HG03558 (cell line): ENCODE data around the gene DENND10.
"Not testable (repeated sequence)": the region's sequence is repeated elsewhere in the genome, so short reads cannot be mapped to it uniquely, and the experiment has no call there.

Source experiments
- ATAC-seq: cut with Tn5 transposase; IDR thresholded peaks from one replicate; pipeline ENCODE4 v1.9.1; 2021; ENCODE audit warnings: moderate number of reproducible peaks; ENCODE audit not compliant: unreplicated experiment; ENCODE audit errors: extremely low read depth

Gene DENND10

GRCh38 chr10:119096641-119097415 lies 7.1 kb upstream of the DENND10 start:
- ATAC-seq: not testable (repeated sequence)

GRCh38 chr10:119098576-119098975 lies 5.3 kb upstream of the DENND10 start:
- no peak for ATAC-seq

DNA sequence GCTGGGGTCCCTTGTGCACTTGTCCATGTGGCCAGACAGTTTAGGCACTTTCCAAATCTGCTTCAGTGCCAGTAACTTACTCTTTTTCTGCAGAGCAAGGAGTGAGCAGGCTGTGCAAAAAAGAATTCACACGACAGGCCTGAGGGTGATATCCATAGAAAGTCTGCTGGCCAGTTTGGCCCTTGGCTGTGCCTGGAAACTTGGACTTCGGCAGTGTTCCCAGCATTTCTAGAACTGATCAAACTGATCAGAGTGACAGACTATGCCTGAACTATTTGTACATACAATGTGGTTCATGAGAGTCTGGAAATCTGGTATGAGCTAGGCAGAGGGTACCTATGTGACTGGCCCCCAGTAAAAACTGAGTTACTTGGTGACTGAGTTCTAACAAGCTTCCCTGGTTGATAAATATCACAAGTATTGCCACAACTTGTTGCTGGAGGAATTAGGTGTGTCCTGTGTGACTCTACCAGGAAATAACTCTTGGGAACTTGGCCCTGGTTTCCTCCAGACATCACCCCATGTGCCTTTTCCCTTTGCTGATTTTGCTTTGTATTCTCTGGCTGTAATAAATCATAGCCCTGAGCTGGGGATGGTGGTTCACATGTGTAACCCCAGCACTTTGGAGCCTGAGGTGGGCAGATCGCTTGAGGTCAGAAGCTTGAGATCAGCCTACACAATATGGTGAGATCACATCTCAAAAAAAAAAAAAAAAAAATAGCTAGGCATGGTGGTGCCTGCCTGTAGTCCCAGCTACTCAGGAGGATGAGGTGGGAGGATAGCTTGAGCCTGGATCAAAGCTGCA lies 3.3 kb upstream of the DENND10 start:
- ATAC-seq: no peak

GRCh38 chr10:119101366-119102098 lies 2.4 kb upstream of the DENND10 start:
- no peak for ATAC-seq

DNA sequence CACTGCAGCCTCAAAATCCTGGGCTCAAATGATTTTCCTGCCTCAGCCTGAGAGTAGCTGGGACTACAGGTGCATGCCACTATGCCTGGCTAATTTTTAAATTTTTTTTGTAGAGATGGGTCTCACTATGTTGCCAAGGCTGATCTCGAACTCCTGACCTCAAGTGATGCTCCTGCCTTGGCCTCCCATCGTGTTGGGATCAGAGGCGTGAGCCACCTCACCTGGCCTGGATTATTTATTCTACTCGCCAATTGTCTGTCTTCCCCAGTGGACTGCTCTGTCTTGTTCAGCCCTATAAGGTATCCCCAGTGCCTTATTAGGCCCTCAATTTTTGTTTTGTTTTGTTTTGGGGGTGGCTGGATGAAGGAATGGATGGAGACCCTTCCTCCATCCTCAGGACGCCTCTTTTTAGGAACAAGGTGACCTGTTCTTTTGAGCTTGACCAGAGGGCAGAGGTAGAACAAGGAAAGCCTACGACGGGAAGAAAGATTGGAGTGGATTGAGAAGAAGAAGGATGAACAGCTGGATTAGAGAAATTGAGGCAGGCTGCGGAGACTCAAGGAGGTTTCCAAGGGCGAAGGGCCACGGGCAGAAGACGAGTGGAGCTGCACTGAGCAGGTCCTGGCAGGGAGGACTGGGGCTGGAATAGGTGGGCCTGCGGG lies 541 bp upstream of the DENND10 start:
- no peak for ATAC-seq

GRCh38 chr10:119104654-119105015 lies 722 bp downstream of the DENND10 start:
- ATAC-seq: no peak

DNA sequence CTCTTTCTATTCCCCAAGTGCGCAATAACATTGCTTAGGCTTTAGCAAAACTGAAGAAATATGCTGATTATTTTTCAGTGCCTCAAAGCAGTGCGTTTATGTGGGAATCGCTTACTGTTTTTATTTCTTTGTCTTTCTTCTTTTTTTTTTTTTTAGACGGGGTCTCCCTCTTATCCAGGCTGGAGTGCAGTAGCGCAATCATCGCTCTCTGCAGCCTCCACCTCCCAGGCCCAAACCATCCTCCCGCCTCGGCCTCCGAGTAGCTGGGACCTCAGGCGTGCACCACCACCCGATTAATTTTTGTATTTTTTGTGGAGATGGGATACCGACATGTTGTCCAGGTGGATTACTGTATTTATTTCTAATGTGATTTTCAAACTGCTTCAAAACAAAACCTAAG lies 1.2 kb downstream of the DENND10 start:
- ATAC-seq: no peak

- not testable (repeated sequence) for ATAC-seq
Observed at GRCh38 chr10:119105899-119106298, 2.0 kb downstream of the DENND10 start.

DNA sequence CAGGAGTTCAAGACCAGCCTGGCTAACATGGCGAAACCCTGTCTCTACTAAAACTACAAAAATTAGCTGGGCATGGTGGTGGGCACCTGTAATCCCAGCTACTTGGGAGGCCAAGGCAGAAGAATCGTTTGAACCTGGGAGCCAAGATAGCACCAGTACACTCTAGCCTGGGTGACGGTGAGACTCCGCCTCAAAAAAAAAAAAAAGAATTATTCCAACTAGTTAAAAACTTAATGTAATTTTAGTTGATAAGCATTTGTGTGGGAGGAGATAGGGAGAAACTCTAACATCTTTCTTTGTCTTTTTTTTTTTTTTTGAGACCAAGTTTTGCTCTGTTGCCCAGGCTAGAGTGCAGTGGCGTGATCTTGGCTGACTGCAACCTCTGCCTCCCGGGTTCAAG lies 3.2 kb downstream of the DENND10 start:
- not testable (repeated sequence) for ATAC-seq

DNA sequence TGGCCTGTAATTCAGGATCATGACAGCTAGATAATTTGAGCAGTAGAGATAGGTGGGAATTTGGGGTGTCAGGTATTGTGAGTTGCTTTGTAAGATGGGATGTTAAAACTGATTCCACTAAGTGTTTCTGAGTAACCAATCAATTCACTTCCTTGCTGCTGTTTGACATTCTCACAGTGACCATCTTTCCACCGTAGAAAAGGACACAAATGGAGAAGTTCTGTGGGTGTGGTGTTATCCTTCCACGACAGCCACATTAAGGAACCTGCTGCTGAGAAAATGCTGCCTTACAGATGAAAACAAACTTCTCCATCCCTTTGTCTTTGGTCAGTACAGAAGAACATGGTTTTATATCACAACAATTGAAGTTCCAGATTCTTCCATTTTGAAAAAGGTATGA lies 3.9 kb downstream of the DENND10 start:
- not testable (repeated sequence) for ATAC-seq

DNA sequence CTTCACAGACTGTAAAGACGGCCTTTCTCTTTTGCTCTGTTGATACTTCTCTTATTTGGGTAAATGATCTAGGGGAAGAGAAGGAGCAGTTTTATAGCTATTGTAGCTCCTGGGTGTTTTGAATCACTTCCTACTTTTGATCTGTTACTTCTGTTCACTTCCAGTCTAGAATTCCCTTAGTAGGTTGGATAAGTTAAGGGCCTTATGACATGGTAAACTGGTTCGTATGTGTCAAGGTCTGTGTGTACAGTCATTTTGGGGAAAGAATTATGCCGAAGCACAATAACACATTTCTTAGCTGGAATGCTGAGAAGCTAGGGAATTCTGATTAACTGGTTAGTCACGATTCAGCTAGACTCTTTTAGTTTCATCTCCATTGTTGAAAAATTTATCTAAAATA lies 8.1 kb downstream of the DENND10 start:
- ATAC-seq: no peak

DNA sequence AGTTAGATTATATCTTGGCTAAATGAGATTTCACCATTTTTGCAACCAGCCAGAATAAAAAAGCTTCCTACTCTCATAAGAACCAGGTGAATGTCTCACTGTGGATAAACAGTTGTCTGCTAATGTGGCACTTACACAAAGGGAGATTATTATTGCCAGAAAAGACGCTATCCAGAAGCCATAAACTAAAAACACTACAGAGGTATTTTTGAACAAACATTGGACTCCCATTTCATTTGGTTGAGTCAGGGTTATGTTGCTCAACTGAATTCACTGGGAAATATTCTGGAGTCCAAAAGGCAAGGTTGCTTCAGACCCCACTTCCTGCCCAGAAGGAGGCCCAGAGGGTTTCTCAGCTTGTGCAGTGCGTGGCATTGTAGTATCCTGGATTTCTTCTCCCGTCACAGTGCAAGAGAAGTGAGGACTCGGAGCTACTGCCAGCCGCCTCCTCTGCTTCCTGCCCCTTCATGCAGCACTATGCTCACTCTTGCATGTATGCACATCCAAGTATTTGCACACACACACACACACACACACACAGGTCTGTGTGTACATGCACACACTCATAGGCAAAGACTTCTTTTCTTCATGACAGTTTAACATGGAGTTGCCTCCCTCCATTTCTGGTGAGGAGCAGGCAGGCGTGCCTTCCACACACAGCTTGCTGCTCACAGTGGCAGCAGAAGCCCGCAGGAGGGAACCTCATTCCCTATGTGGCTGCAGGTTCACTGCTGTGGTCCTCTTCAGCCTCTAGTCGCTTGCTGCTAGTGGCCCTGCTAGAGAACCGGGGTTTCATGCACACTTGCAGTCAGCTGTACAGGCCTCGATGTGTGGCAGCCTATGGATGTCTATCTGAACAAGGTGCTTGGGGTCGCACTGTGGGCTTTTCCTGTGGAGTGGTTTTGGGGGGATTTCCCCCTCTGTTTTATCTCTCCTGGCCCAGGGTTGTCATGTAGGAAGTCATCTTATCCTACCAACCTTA lies 10.1 kb downstream of the DENND10 start:
- no peak for ATAC-seq

DNA sequence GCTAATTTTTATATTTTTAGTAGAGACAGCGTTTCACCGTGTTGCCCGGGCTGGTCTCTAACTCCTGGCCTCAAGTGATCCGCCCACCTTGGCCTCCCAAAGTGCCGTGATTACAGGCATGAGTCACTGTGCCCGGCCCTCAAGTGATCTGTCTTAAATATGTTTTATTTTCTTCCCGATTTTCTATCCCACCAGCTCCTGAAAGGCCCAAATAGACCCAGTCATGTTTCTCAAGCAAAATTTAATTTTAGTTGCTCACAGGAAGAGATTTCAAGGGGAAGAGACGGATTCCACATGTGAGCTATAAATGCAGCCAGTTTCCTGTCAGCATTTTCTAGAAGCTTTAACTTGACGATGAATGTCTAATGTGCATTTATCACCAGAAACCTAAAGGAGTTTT lies 12.0 kb downstream of the DENND10 start:
- ATAC-seq: no peak

DNA sequence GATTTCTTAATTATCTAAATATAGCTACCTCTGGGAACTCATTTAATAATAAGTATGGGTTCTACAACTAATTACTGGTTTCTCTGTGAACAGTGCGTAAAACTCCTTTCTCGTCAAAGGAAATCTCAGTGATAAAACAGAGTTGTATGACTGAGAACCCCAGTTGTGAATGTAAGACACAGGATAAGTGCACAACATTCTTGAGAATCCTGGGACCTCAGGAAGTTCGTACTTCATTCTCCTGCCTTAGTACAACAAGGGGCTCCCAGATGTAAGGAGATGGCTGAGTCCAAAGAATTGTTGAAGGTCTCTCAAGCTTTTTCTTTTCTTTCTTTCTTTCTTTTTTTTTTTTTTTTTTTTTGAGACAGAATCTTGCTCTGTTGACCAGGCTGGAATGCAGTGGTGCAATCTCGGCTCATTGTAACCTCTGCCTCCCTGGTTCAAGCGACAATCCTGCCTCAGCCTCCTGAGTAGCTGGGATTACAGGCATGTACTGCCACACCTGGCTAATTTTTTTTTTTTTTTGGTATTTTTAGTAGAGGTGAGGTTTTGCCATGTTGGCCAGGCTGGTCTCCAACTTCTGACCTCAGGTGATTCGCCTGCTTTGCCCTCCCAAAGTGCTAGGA lies 12.5 kb downstream of the DENND10 start:
- no peak for ATAC-seq

DNA sequence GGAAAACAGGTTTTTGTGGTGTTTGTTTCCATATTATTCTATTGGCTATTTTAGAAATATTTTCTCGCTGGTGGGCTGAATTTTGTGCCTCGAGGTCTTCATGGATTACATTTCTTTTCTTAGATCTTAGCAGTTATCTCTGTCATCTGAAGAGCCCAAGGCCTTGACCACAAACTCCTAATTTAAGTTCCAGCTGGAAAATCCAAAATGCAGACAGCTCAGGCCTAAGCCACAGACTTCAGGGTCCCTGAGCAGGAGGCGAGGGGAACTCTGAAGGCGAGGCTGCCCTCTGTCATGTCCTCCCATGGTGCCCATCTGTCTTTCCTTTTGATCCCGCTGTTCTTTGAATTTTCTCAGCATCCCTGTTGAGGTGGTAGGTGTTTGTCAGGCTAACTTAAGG lies 14.3 kb downstream of the DENND10 start:
- ATAC-seq: no peak

- no peak for ATAC-seq
Observed at GRCh38 chr10:119119400-119119799, 15.5 kb downstream of the DENND10 start.

GRCh38 chr10:119120413-119120867 lies 16.5 kb downstream of the DENND10 start:
- ATAC-seq: peak; percentile 92

DNA sequence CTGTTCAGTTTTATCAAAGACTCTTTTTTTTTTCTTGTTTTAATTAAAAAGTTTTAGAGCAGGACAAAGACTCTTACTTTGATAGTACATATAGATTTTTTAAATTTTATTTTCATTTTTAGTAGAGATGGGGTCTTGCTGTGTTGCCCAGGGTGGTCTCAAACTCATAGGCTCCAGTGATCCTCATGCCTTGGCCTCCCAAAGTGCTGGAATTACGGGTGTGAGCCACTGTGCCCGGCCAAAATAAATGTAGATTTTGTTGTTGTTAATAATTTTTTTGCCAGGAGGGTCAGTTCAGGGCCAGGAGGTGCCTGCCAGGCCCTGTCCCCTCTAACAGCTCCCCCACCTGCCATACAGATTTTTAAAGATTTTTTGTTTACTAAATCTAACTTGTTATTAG lies 17.0 kb downstream of the DENND10 start:
- no peak for ATAC-seq

DNA sequence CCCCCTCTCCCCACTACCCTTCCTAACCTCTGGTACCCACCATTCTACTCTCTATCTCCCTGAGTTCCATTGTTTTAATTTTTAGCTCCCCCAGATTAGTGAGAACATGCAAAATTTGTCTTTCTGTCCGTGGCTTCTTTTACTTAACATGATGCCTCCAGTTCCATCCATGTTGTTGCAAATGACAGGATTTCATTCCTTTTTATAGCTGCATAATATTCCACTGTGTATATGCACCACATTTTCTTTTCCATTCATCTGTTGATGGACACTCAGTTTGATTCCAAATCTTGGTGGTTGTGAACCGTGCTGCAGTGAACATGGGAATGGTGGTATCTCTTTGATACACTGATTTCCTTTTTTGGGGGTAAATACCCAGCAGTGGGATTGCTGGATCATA lies 22.0 kb downstream of the DENND10 start:
- ATAC-seq: no peak
